Activated CD4-positive, CD25-positive, alpha-beta regulatory T cell treated with anti-CD3 and anti-CD28 coated beads, Interleukin-2, amount 50 U/mL, for 72 hours (primary cell): ENCODE data around the gene GPR31.

Experiments used
- DNase-seq: peaks from one replicate; pipeline ENCODE4 v3.0.0; 2021

GPR31 gene

GRCh38 chr6:167165858-167166471 lies 8.2 kb upstream of the GPR31 start:
- DNase-seq, result no peak

DNA sequence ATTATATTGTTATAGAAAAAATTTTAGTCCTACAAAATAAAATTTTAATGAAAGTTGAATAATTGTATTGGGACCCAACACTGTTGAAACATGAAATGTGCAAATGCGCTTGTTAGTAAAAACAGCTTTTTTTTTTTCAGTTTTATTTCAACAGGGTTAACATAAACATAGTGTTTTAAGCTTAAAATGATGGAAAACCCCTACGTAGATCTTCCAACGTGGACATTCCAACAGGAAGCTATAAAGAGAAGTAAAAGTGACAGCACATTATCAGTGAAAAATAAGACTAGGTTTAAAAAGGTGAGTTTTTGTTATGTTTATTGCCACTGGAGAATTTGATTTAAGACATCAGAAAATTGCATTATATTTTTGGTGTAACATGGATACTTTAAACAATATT lies 6.5 kb upstream of the GPR31 start:
- no peak for DNase-seq

GRCh38 chr6:167163476-167164011 lies 5.8 kb upstream of the GPR31 start:
- no peak for DNase-seq

GRCh38 chr6:167162591-167162990 lies 4.8 kb upstream of the GPR31 start:
- DNase-seq, result no peak

DNA sequence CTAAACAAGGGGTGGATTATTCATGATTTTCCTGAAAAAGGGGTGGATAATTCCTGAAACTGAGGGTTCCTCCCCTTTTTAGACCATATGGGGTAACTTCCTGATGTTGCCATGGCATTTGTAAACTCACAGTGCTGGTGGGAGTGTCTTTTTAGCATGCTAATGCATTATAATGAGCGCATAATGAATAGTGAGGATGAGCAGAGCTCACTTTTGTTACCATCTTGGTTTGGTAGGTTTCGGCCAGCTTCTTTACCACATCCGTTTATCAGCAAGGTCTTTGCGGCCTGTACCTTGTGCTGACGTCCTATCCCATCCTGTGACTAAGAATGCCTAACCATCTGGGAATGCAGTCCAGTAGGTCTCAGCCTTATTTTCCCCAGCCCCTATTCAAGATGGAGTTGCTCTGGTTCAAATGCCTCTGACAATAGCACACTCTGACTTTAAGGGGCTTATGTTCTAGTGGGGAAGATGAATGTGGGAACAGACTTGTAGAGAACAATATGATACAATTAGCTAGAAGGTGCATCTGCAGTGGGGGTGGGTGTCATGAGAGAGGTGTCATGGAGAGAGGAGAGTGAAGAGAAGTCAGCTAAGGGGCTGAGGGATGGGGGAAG lies 4.2 kb upstream of the GPR31 start:
- no peak for DNase-seq

DNA sequence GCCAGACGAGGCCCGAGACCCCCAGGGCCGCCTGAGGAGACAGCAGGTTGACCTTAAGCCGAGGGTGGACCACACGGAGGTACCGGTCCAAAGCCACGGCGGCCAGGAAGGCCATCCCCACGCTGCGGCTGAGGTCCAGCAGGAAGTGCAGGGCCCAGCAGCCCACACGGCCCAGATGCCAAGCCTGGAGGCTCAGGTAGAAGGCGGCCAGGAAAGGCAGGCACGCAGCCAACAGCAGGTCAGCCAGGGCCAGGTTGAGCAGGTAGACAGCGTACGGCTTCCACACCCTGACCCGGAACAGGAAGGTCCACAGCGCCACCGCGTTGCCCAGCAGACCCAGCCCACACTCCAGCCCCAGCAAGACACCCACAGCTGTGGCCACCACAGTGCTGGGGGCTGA lies 366 bp downstream of the GPR31 start:
- DNase-seq, result no peak

- no peak for DNase-seq
Observed at GRCh38 chr6:167154895-167155294, 2.9 kb downstream of the GPR31 start.

DNA sequence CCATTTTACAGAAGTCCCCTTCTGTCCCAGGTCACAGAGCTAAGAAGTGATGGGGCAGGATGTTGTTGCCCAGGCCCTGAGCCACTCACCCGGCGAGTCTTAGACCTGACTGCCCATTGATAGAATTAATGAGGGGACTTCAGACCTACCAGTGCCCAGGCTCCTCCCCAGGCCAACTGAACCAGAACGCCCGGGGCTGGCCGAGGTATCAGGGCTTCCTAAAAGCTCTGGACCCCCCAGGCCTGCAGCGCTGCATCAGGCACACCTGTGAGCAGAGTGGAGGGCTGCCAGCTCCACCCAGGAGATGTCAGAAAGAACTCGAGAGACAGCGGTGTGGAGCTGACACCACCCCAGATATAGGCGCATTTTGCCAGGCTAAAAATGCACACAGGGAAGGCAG lies 3.5 kb downstream of the GPR31 start:
- no peak for DNase-seq

GRCh38 chr6:167153521-167153959 lies 4.2 kb downstream of the GPR31 start:
- DNase-seq, result no peak

DNA sequence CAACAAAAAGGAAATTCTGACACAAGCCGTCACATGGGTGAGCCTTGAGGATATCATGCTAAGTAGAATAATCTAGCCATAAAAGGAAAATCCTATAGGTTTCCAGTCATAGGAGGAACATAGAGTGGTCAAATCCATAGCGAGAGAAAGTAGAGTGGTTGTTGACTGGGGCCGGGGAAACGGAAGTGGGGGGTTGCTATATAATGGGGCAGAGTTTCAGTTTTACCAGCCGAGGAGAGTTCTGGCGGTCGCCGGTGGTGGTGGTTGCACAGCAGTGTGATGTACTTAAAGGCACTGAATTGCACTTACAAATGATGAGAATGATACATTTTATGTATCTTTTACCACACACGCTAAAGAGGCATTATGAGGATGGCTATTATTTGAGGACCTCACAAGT lies 4.9 kb downstream of the GPR31 start:
- no peak for DNase-seq

DNA sequence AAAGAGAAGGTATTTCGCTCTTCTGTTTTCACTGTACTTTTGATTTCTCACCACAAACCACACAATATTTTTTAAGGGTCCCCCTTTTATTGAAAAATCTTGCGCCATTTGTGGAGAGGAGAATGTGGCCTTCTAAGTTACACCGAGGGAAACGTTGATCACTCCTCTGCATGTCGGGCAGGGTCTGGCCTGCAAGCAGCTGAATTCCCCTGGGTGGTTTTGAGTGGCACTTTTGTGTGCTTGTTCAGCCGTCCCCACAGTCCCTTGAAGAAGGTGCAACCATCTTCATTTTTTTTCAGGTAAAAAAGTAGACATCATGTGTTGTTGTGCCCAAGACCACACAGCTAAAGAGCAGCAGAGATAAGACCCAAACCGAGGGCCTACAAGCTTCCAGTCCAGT lies 6.1 kb downstream of the GPR31 start:
- no peak for DNase-seq

DNA sequence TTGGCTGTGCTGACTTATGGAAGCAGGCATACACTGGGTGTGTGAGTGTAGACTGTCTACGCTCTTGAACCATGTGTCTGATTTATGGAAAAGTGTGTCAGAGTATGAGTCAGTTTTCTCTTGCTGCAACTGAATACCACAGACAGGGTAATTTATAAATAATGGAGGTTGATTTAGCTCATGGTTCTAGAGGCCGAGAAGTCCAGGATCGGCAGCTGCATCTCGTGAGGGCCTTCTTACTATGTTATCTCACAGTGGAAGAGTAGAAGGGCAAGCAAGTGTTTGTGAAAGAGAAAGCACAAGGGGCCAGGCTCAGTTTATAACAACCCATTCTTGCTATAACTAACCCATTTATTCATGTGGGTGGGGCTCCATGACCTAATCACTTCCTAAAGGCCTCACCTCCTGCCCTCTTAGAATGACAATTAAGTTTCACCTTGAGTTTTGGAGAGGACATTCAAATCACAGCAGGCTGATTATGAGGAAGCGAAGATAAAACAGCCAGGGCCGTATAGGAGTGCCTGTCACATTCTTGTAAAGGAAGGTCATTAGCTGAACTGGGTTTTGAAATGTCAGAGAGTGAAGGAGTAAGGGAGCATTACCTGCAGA lies 6.7 kb downstream of the GPR31 start:
- no peak for DNase-seq

- no peak for DNase-seq
Observed at GRCh38 chr6:167148997-167149396, 8.8 kb downstream of the GPR31 start.

GRCh38 chr6:167148021-167148420 lies 9.8 kb downstream of the GPR31 start:
- no peak for DNase-seq

GRCh38 chr6:167146977-167147376 lies 10.8 kb downstream of the GPR31 start:
- DNase-seq, result no peak

DNA sequence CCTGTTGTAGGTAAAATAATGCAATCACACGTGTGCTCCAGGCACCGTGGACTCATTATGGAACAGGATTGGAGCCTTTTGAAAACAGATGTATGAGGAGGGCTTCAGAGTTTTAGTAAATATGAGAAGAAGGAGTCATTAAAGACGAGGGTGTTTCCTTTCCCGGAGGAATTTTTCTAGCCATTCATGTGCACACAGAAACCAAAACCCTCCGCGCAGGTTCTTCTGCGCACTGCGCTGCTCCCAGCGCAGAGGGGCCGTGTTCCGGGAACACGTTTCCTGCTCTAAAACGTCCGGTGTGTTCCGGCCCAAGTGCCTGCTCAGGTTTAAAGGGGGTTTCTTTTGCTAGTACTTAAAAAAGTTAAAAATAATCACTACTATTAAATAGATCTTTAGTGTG lies 11.6 kb downstream of the GPR31 start:
- no peak for DNase-seq

- DNase-seq, result no peak
Observed at GRCh38 chr6:167145461-167145860, 12.3 kb downstream of the GPR31 start.

GRCh38 chr6:167143041-167143440 lies 14.7 kb downstream of the GPR31 start:
- DNase-seq, result no peak

DNA sequence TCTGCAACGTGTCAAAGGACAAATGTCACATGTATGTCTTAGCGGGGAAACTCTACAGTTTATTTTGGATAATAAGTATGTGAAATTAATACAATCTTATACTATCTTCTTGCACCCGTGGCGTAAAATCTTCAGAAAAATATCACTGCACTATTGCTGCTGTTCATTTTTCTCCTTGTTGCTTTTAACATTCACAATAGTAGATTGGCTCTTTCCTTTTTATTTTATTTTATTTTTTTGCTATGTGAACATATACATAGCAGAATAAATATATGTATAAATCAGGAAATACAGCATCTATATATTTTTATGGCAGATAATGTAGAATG lies 15.4 kb downstream of the GPR31 start:
- no peak for DNase-seq

DNA sequence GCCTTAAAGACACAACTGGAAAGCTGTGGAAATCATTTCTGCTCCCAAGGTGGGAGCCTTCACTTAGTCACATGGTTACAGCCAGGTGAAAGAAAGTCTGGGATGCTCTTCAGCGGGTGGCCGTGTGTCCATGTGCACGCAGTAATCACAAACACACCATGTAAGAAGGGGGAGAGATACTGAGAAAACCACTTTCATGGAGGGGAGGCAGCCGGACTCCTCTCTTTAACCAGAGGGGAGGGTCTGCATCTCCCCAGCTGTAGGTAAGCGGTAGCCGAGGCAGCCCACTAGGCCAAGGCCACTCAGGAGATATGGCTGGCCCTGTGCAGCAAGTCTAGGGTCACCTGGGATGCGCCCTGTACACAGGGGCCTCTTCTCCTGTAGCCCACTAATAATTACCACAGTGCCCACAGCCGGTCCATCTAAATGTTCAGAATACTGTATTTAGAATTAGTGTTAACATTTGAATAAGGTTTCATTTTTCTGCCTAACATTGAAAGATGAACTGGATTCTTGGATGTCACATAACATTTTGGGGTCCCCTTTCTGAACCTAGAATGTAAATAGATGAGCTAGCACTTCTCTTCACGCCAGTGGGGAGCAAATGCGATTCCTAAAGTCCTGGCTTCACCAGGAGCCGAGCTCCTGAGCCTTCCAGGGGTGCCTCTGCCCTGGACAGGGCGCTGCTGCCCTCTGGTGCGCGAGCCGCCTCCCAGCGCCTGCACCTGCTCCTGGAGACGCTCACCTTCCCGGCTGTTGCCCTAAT lies 15.9 kb downstream of the GPR31 start:
- DNase-seq, result peak; percentile 50

GRCh38 chr6:167140589-167141474 lies 16.9 kb downstream of the GPR31 start:
- DNase-seq, result no peak

- DNase-seq, result no peak
Observed at GRCh38 chr6:167139761-167140160, 18.0 kb downstream of the GPR31 start.

- no peak for DNase-seq
Observed at GRCh38 chr6:167137881-167138280, 19.9 kb downstream of the GPR31 start.
